ENCODE measurements around the gene HOXA3. TPM values are rescaled to one million over a fixed set of nuclear protein-coding genes. Genes with fewer than 3 reads are reported as not detected.

HOXA3 gene
- total and polyA plus RNA-seq, 7 donors = 3.9 to 20.8 (median 10.3) TPM

GRCh38 chr7:27066148-27066547, 86.2 kb downstream of the HOXA3 start:
- intact Hi-C loops (cut with DNase I) = no loop called here
- no peak for DNase-seq
- 92 to 93% methylated on average over 3 of the region's 3 CpGs for WGBS, 2 donors
- H3K4me1 ChIP-seq = no peaks in the 10 kb centered on the region
- no peaks in the 10 kb centered on the region for H3K9me3 ChIP-seq
- H3K4me3 ChIP-seq = no peak overlapping the region
- no peaks in the 10 kb centered on the region for H3K36me3 ChIP-seq
- TF ChIP-seq POLR2A (IDR thresholded peaks at IDR 0.05) (no peak), CTCF (IDR thresholded peaks at IDR 0.05) (no peak), POLR2AphosphoS5 (IDR thresholded peaks at IDR 0.05) (no peak)
- no peaks in the 10 kb centered on the region for H3K27me3 ChIP-seq
- H3K27ac ChIP-seq = no peak overlapping the region

- WGBS, 2 donors = 92 to 94% methylated on average over 2 of the region's 2 CpGs
- intact Hi-C loops (cut with DNase I) = no loop called here
- H3K27me3 ChIP-seq = no peaks in the 10 kb centered on the region
- no peak for DNase-seq
- TF ChIP-seq EP300 (IDR thresholded peaks at IDR 0.05) = no peak
- H3K4me1 ChIP-seq = no peaks in the 10 kb centered on the region
- H3K36me3 ChIP-seq = no peaks in the 10 kb centered on the region
- H3K4me3 ChIP-seq = no peak overlapping the region
- no peak overlapping the region for H3K27ac ChIP-seq
- no peaks in the 10 kb centered on the region for H3K9me3 ChIP-seq
Measured at GRCh38 chr7:27065709-27066108, 86.7 kb downstream of the HOXA3 start.

- intact Hi-C loops (cut with DNase I) = no loop called here
- Histone ChIP-seq H3K27ac (no peak overlapping the region), H3K4me1 (no peaks in the 10 kb centered on the region), H3K27me3 (no peaks in the 10 kb centered on the region), H3K36me3 (no peaks in the 10 kb centered on the region), H3K4me3 (no peak overlapping the region), H3K9me3 (no peaks in the 10 kb centered on the region)
- no peak for TF ChIP-seq CTCF (IDR thresholded peaks at IDR 0.05)
- no peak for TF ChIP-seq POLR2AphosphoS5 (IDR thresholded peaks at IDR 0.05)
- no peak for DNase-seq
- WGBS, 2 donors = 88 to 92% methylated on average over 2 of the region's 2 CpGs
Measured at GRCh38 chr7:27064661-27065060, 87.7 kb downstream of the HOXA3 start.

GRCh38 chr7:27064159-27064558, 88.2 kb downstream of the HOXA3 start:
- no peaks in the 10 kb centered on the region for H3K36me3 ChIP-seq
- no peaks in the 10 kb centered on the region for H3K9me3 ChIP-seq
- H3K27me3 ChIP-seq = no peaks in the 10 kb centered on the region
- H3K4me1 ChIP-seq = no peaks in the 10 kb centered on the region
- DNase-seq = no peak
- no peak overlapping the region for H3K4me3 ChIP-seq
- H3K27ac ChIP-seq = no peak overlapping the region
- TF ChIP-seq POLR2AphosphoS5 (IDR thresholded peaks at IDR 0.05) = no peak
- TF ChIP-seq CTCF (IDR thresholded peaks at IDR 0.05) = no peak
- no peak for TF ChIP-seq EP300 (IDR thresholded peaks at IDR 0.05)
- TF ChIP-seq POLR2A (IDR thresholded peaks at IDR 0.05) = no peak
- WGBS, 2 donors = 43 to 44% methylated on average over 2 of the region's 2 CpGs
- intact Hi-C loops (cut with DNase I) = no loop called here

GRCh38 chr7:27062946-27063345, 89.4 kb downstream of the HOXA3 start:
- intact Hi-C loops (cut with DNase I) = no loop called here
- H3K27me3 ChIP-seq = no peaks in the 10 kb centered on the region
- H3K36me3 ChIP-seq = no peaks in the 10 kb centered on the region
- H3K4me1 ChIP-seq = no peaks in the 10 kb centered on the region
- WGBS, 2 donors = 97% methylated on average over 4 of the region's 4 CpGs
- no peak overlapping the region for H3K4me3 ChIP-seq
- H3K9me3 ChIP-seq = no peaks in the 10 kb centered on the region
- no peak overlapping the region for H3K27ac ChIP-seq
- no peak for TF ChIP-seq CTCF (IDR thresholded peaks at IDR 0.05)
- DNase-seq = no peak

Small RNA genes lying within 50 kb of the gene (small RNA-seq; reads per million reads assigned to genes)
- gene AC004080.5 = 0 reads per million in 3 donors
- 0 reads per million in 3 donors for gene RF01977
- gene RF02140 = 0 reads per million in 3 donors
- gene RF02141 = 0 reads per million in 3 donors

Other genes starting within 250 kb of the HOXA3 start
- 1 to 10 TPM in 2 of 4 donors, under 1 TPM in 2; 0.14 to 1.1 (median 0.95) TPM for gene HOXA1, start 56.6 kb downstream of the HOXA3 start, total RNA-seq
- 1 to 10 TPM in 2 of 3 donors, under 1 TPM in 1; 0.69 to 2.4 (median 2.0) TPM for gene HOXA1, start 56.6 kb downstream of the HOXA3 start, polyA plus RNA-seq
- 1 to 10 TPM; 1.6 to 4.3 (median 3.2) TPM for gene HOXA2, start 49.9 kb downstream of the HOXA3 start, total RNA-seq
- gene HOXA2, start 49.9 kb downstream of the HOXA3 start, polyA plus RNA-seq = 1 to 10 TPM in 1 of 3 donors, under 1 TPM in 2; 0.60 to 1.9 (median 0.69) TPM
- gene HOXA4, start 21.8 kb downstream of the HOXA3 start, total RNA-seq = 1 to 10 TPM; 2.0 to 4.2 (median 2.9) TPM
- gene HOXA4, start 21.8 kb downstream of the HOXA3 start, polyA plus RNA-seq = 1 to 10 TPM in 2 of 3 donors, not detected in 1; 1.8 to 4.8 TPM
- 10 to 100 TPM in 3 of 4 donors, 1 to 10 TPM in 1; 9.2 to 12.2 (median 11.2) TPM for gene HOXA5, start 8.9 kb downstream of the HOXA3 start, total RNA-seq
- 10 to 100 TPM in 1 of 3 donors, 1 to 10 TPM in 2; 3.2 to 14.3 (median 7.8) TPM for gene HOXA5, start 8.9 kb downstream of the HOXA3 start, polyA plus RNA-seq
- 1 to 10 TPM; 4.2 to 10.0 (median 4.5) TPM for gene HOXA6, start 4.8 kb downstream of the HOXA3 start, total RNA-seq
- gene HOXA6, start 4.8 kb downstream of the HOXA3 start, polyA plus RNA-seq = 1 to 10 TPM in 2 of 3 donors, not detected in 1; 1.6 to 8.1 TPM
- gene HOXA7, start 4.1 kb upstream of the HOXA3 start, total RNA-seq = 1 to 10 TPM; 4.7 to 9.1 (median 7.3) TPM
- gene HOXA7, start 4.1 kb upstream of the HOXA3 start, polyA plus RNA-seq = 10 to 100 TPM; 18.0 to 23.9 (median 18.0) TPM
- gene HOXA9, start 13.0 kb upstream of the HOXA3 start, total RNA-seq = 10 to 100 TPM; 13.0 to 35.7 (median 18.2) TPM
- 10 to 100 TPM; 21.4 to 22.4 (median 21.6) TPM for gene HOXA9, start 13.0 kb upstream of the HOXA3 start, polyA plus RNA-seq
- gene HOXA10, start 21.7 kb upstream of the HOXA3 start, total RNA-seq = 10 to 100 TPM; 55.1 to 64.0 (median 59.5) TPM
- 10 to 100 TPM; 22.2 to 25.0 (median 22.8) TPM for gene HOXA10, start 21.7 kb upstream of the HOXA3 start, polyA plus RNA-seq
- 10 to 100 TPM; 18.7 to 25.0 (median 22.1) TPM for gene HOXA11, start 32.6 kb upstream of the HOXA3 start, total RNA-seq
- gene HOXA11, start 32.6 kb upstream of the HOXA3 start, polyA plus RNA-seq = 1 to 10 TPM; 3.0 to 6.0 (median 4.8) TPM
- 10 to 100 TPM in 3 of 4 donors, 1 to 10 TPM in 1; 9.4 to 35.3 (median 21.8) TPM for gene HOXA13, start 47.5 kb upstream of the HOXA3 start, total RNA-seq
- 10 to 100 TPM; 10.7 to 21.6 (median 17.1) TPM for gene HOXA13, start 47.5 kb upstream of the HOXA3 start, polyA plus RNA-seq
- gene EVX1, start 90.2 kb upstream of the HOXA3 start, total RNA-seq = not detected
- 1 to 10 TPM in 2 of 3 donors, under 1 TPM in 1; 0.32 to 1.4 (median 1.2) TPM for gene EVX1, start 90.2 kb upstream of the HOXA3 start, polyA plus RNA-seq